ENCODE data around the gene CLDN10. TPM values are rescaled to one million over a fixed set of nuclear protein-coding genes. Genes with fewer than 3 reads are reported as not detected.

CLDN10 gene
- polyA plus RNA-seq, 1 donor, result 89.3 TPM

Other genes with a start within 250 kb of the CLDN10 start
- 91.6 TPM for gene DZIP1, start 92.0 kb downstream of the CLDN10 start, polyA plus RNA-seq (ENCODE audit: insufficient read length)
- gene DNAJC3, start 124.4 kb downstream of the CLDN10 start, polyA plus RNA-seq (ENCODE audit: insufficient read length), result 43.6 TPM